T-helper 2 cell treated with Interferon-gamma antibody and Interleukin-4, amounts not matched to agents 5 μg/mL and 100 μg/mL, for 36 hours (primary cell): ENCODE measurements around the gene RIPOR3.

ENCODE experiments used
- DNase-seq: peaks from one replicate; pipeline ENCODE4 v3.0.0; 2021; ENCODE audit warnings: low spot score
- H3K27ac Mint-ChIP-seq: one replicate; pipeline ENCODE4 v1.8.0; 2021; ENCODE audit warnings: mild to moderate bottlenecking, mixed read lengths
- H3K27me3 Mint-ChIP-seq: one replicate; pipeline ENCODE4 v1.8.0; 2021; ENCODE audit warnings: low read depth, mixed read lengths
- H3K36me3 Mint-ChIP-seq: one replicate; pipeline ENCODE4 v1.8.0; 2021; ENCODE audit warnings: low read depth, mixed read lengths
- H3K4me1 Mint-ChIP-seq: one replicate; pipeline ENCODE4 v1.8.0; 2021; ENCODE audit warnings: low read depth, mixed read lengths
- H3K4me3 Mint-ChIP-seq: one replicate; pipeline ENCODE4 v1.8.0; 2022; ENCODE audit warnings: mild to moderate bottlenecking, moderate library complexity, mixed read lengths
- H3K9me3 Mint-ChIP-seq: one replicate; pipeline ENCODE4 v1.8.0; 2021; ENCODE audit warnings: mixed read lengths

Gene RIPOR3

DNA sequence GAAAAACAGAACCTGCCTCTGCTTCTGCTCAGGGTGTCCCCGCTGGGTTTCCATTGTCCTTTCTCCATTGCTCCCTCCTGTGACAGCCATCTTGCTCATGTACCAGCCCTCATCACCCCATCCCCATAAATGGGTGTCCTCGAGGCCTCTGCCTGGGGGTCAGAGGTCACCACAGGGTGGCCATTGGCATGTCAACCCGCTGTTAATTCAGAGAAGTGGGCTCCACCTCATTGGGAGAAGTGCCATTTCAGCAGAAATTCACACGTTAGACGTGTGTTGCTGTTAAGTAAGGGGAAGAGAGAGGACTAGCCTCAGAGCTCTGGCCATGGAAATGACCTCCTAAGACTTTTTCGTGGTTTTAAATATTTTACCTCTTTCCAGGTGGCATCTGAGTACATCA, 109.2 kb downstream of the RIPOR3 start:
- Mint-ChIP-seq H3K27ac (no peak overlapping the region), H3K36me3 (peaks cover 63% of the 10 kb centered on the region), H3K9me3 (no peaks in the 10 kb centered on the region), H3K27me3 (no peaks in the 10 kb centered on the region), H3K4me3 (no peak overlapping the region), H3K4me1 (peaks cover 3% of the 10 kb centered on the region)
- no peak for DNase-seq

DNA sequence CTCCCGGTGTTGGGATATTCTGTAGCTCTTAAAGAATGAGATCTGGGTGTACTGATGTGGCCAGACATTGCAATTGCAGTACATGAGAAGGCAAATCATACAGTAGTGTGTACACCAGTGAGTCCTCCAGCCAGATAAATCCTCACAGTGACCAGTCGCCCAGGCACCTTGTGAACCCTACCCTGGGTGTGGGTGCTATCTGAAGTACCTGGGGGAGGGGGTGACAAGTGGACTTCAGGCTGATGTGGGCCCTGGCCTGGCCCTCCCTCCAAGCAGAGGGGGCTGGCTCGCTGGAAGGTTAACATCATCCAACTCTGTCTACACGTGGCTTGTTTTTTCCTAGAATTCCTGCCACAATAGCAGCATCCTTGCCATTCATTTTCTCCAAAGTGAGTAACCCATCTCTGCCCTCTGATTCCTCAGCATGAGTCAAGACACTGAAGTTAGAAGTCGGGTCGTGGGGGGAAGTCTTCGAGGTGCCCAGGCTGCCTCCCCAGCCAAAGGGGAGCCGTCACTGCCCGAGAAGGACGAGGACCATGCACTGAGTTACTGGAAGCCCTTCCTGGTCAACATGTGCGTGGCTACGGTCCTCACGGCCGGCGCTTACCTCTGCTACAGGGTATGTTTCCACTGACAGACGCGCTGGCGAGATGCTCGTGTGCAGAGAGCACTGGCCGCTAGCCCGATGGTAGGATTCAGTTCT, 110.3 kb downstream of the RIPOR3 start:
- Mint-ChIP-seq H3K27me3 (no peaks in the 10 kb centered on the region), H3K9me3 (no peaks in the 10 kb centered on the region), H3K27ac (peak overlapping the region; percentile 20), H3K4me3 (no peak overlapping the region), H3K36me3 (peaks cover 60% of the 10 kb centered on the region), H3K4me1 (peaks cover 3% of the 10 kb centered on the region)
- DNase-seq = no peak

- no peaks in the 10 kb centered on the region for H3K9me3 Mint-ChIP-seq
- peaks cover 3% of the 10 kb centered on the region for H3K4me1 Mint-ChIP-seq
- H3K36me3 Mint-ChIP-seq = peaks cover 59% of the 10 kb centered on the region
- no peak overlapping the region for H3K27ac Mint-ChIP-seq
- DNase-seq = peak; percentile 24
- H3K4me3 Mint-ChIP-seq = no peak overlapping the region
- no peaks in the 10 kb centered on the region for H3K27me3 Mint-ChIP-seq
These were observed 111.2 kb downstream of the RIPOR3 start for GRCh38 chr20:50580016-50580747.

GRCh38 chr20:50579511-50579910, 111.8 kb downstream of the RIPOR3 start:
- Mint-ChIP-seq H3K36me3 (peaks cover 60% of the 10 kb centered on the region), H3K4me1 (peaks cover 8% of the 10 kb centered on the region), H3K4me3 (no peak overlapping the region), H3K27ac (no peak overlapping the region), H3K27me3 (no peaks in the 10 kb centered on the region), H3K9me3 (no peaks in the 10 kb centered on the region)
- DNase-seq = no peak

- no peaks in the 10 kb centered on the region for H3K27me3 Mint-ChIP-seq
- no peak for DNase-seq
- no peak overlapping the region for H3K4me3 Mint-ChIP-seq
- H3K4me1 Mint-ChIP-seq = peaks cover 10% of the 10 kb centered on the region
- peaks cover 64% of the 10 kb centered on the region for H3K36me3 Mint-ChIP-seq
- H3K9me3 Mint-ChIP-seq = no peaks in the 10 kb centered on the region
- no peak overlapping the region for H3K27ac Mint-ChIP-seq
These were observed 112.6 kb downstream of the RIPOR3 start for GRCh38 chr20:50578778-50579165.

DNA sequence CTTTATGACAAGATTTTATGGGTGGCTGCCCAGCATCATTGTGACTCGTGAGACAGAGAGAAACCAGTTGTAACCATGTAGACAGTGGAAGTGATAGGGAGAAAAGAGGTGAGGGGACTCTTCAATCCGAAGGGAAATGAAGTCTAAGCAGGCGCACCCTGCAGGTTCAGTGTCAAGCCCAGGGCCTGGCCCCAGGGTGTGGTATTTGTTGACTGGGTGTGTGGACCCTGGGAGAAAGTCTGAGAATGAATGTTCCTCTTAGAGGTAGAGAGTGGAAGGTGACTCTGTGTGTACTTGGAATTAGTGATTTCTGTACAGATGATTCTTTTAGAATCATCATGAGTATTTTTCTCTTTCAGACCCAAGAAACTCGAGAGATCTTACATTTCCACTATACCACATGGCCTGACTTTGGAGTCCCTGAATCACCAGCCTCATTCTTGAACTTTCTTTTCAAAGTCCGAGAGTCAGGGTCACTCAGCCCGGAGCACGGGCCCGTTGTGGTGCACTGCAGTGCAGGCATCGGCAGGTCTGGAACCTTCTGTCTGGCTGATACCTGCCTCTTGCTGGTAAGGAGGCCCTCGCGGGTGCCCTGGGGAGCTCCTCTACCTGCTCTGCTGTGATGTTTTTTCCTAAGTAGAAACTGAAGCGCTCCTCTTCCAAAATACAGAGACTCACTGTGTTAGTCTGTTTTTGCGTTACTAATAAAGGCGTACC, 113.1 kb downstream of the RIPOR3 start:
- Mint-ChIP-seq H3K27me3 (no peaks in the 10 kb centered on the region), H3K4me3 (no peak overlapping the region), H3K27ac (no peak overlapping the region), H3K4me1 (peaks cover 11% of the 10 kb centered on the region), H3K36me3 (peaks cover 63% of the 10 kb centered on the region), H3K9me3 (no peaks in the 10 kb centered on the region)
- DNase-seq = no peak

DNA sequence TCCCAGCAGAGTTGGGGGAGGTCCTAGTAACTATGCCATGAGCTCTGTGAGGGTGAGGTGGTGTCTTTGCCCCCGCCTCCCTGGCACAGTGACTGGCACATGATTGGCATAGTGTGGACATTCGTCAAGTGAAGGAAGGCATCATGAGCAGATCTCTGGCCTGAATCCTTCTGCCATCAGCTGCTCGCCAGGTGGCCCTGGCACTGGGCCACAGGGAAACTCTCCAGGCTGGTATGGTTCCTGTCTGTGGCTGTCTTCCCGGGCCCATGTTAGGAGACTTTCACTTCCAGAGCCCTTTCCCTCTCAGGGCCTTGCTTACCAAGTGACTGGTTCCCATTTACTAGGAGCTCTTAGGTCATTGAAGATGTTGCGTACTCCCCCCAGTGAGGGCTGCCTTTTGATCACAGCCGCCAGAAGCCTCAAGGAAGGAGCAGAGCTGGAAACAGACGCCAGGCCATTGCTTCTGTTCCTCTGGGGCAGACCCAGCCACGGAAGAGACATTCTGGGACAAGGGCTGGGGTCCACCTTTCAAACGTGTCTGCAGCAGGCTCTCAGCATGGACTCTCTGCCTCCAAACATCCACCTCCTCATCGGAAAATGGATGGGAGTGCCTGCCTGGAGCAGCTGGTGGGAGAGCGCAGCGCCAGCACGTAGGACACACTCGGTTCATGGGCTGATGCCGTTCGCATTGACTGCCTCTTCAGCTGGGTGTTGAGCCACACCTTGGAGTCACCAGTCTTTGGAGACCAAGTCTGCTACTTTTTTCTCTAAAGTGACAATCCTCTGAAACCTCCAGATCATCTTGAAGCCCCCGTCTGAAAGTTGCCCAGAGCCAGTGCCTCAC, 113.9 kb downstream of the RIPOR3 start:
- Mint-ChIP-seq H3K36me3 (peaks cover 62% of the 10 kb centered on the region), H3K4me3 (no peak overlapping the region), H3K9me3 (no peaks in the 10 kb centered on the region), H3K27ac (no peak overlapping the region), H3K4me1 (peaks cover 16% of the 10 kb centered on the region), H3K27me3 (no peaks in the 10 kb centered on the region)
- no peak for DNase-seq

- Mint-ChIP-seq H3K4me3 (no peak overlapping the region), H3K27ac (no peak overlapping the region), H3K4me1 (peaks cover 19% of the 10 kb centered on the region), H3K9me3 (no peaks in the 10 kb centered on the region), H3K36me3 (peaks cover 67% of the 10 kb centered on the region), H3K27me3 (no peaks in the 10 kb centered on the region)
- peak; percentile 53 for DNase-seq
These were observed 115.2 kb downstream of the RIPOR3 start for GRCh38 chr20:50575865-50576720.

DNA sequence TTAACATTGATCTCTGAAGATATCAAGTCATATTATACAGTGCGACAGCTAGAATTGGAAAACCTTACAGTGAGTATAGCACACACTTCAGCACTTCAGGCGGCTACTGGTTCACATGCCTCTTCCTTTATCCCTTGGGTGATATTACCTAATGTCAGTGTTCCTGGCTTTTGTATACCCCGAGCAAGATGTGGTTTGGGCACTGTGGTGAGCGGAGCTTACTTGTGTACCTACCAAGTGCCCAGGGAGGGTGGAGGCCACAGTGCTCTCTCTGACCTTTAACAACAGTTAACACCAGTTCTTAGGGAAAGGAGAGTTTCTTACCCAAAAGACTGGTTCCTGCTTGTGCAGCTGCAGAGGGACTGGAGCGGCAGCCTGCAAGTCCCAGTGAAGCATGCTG, 116.8 kb downstream of the RIPOR3 start:
- no peaks in the 10 kb centered on the region for H3K27me3 Mint-ChIP-seq
- H3K36me3 Mint-ChIP-seq = peaks cover 59% of the 10 kb centered on the region
- H3K4me3 Mint-ChIP-seq = no peak overlapping the region
- no peak for DNase-seq
- no peaks in the 10 kb centered on the region for H3K9me3 Mint-ChIP-seq
- H3K4me1 Mint-ChIP-seq = peaks cover 29% of the 10 kb centered on the region
- H3K27ac Mint-ChIP-seq = peak overlapping the region; percentile 9

DNA sequence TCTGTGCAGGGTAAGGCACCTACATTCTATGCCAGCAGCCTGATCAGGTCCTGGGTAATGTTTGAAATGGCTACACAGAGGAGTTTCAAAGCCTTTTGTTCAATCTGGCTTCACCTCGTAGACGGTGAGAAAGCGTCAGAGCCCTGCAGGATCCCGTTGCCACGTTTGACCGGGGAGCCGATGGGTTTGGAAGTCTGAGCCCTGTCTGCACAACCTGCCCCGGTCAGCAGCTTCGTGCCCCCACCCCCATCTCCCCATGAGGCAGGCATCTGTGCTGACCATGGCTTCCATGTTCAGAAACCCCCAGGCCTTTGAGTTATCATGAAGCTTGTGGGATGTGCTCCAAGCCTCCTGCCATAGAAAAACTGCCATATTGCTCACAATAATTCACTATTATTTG, 117.2 kb downstream of the RIPOR3 start:
- no peak overlapping the region for H3K27ac Mint-ChIP-seq

DNA sequence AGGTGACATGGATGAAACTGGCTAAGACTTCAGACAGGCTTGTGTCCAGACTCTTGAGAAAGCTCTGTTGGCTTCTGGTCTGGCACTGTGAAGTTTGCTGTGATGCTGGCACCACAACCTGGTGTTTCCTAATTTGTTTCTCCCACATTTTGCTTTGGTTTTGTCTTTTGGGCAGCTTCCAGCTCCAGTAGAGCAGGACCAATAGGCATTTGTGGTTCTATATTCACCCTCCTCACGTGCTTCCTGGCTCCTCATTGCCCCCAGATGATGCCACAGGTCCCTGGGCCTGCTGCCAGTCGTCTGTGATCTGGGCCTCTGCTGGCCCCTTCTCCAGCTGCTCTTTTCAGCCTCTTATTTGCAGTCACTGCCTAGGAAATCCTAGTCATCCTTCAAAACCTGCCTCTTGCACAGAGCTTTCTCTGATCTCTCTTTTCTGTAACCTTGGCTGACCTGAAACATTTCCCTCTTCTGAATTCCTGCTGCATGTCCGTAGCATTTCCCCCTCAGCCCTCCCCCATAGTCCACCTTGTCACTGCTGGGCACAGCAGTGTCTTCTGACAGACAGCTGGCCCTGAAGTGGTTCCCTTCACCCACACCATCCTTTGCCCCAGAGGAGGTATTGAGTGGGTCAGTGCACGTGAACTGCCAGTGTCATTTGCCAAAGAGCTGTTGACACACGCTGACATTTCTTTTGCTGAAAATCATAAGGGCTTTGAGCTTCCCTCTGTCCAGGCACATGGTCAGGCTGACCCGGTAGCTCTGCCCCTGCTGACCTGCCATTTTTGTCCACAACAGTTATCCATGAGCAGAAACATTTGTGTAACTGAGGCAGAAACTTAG, 118.2 kb downstream of the RIPOR3 start:
- no peak for DNase-seq
- Mint-ChIP-seq H3K27me3 (no peaks in the 10 kb centered on the region), H3K27ac (peak overlapping the region; percentile 1), H3K9me3 (no peaks in the 10 kb centered on the region), H3K4me1 (peaks cover 42% of the 10 kb centered on the region), H3K36me3 (peaks cover 60% of the 10 kb centered on the region), H3K4me3 (no peak overlapping the region)

More for the DNA sequence above, 117.2 kb downstream of the RIPOR3 start:
- DNase-seq = no peak
- Mint-ChIP-seq H3K9me3 (no peaks in the 10 kb centered on the region), H3K36me3 (peaks cover 59% of the 10 kb centered on the region), H3K27me3 (no peaks in the 10 kb centered on the region), H3K4me3 (no peak overlapping the region), H3K4me1 (peaks cover 34% of the 10 kb centered on the region)

GRCh38 chr20:50571466-50571865, 119.9 kb downstream of the RIPOR3 start:
- Mint-ChIP-seq H3K4me1 (peaks cover 50% of the 10 kb centered on the region), H3K27ac (no peak overlapping the region), H3K9me3 (no peaks in the 10 kb centered on the region), H3K36me3 (peaks cover 63% of the 10 kb centered on the region), H3K4me3 (no peak overlapping the region), H3K27me3 (no peaks in the 10 kb centered on the region)
- DNase-seq = no peak
